Activated naive CD4-positive, alpha-beta T cell (primary cell): ENCODE data around the gene DUSP8.

ENCODE experiments used
- DNase-seq, 4 experiments: peaks; one replicate each; lab custom pipeline; 2025; lab: John Stamatoyannopoulos, UW

DUSP8 gene

DNA sequence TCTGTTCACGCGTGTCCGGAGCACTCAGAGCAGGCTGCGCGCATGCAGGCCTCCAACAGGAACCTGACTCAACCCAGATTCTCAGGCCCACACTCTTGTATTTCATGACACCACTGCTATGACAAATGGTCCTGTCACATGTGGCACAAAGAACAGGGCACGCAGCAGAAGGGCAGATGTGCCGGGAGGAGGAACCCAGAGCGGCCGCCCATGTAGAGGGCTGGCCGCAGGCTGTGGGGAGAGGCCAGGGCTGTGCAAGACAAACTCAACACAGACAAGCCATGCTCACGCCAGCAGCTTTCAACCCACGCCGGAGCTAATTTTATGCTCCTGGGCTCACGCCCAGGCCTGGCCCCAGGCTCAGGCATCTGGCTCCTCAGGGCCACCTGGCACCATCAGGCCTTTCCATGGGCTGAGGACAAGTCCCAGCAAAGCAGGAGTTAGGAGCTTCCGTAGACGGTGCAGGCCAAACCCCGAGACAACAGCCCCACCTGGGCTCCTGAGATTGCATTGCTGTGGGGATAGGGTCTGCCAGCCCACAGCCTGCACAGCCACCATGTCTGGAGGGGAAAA is 40.0 kb downstream of the DUSP8 start:
- DNase-seq = no peak

DNA sequence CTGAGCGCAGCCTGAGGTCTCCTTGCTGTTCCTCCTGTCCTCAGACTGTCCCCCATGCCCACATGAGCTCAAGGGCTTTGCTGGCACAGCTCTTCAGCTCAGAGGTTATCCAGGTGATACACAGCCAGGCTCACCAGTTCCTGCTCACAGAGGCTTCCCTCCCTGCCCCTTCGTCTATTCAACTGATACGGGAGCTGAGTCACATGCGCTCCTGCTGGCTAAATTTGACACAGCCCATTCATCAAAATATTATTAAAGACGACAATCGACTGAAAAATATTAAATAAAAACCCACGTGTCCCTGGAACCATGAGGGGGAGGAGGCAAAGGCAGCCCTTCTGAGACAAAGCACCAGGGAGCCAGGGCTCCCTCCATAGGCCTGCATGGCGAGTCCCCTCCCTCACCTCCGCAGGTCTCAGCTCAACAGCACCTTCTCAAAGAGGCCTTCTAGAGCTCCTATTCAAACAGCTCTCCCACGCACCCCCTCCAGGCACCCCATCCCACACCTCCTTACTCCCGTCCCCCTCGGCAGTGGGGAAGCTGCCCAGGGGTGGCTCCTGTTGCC is 40.5 kb downstream of the DUSP8 start:
- DNase-seq = no peak

DNA sequence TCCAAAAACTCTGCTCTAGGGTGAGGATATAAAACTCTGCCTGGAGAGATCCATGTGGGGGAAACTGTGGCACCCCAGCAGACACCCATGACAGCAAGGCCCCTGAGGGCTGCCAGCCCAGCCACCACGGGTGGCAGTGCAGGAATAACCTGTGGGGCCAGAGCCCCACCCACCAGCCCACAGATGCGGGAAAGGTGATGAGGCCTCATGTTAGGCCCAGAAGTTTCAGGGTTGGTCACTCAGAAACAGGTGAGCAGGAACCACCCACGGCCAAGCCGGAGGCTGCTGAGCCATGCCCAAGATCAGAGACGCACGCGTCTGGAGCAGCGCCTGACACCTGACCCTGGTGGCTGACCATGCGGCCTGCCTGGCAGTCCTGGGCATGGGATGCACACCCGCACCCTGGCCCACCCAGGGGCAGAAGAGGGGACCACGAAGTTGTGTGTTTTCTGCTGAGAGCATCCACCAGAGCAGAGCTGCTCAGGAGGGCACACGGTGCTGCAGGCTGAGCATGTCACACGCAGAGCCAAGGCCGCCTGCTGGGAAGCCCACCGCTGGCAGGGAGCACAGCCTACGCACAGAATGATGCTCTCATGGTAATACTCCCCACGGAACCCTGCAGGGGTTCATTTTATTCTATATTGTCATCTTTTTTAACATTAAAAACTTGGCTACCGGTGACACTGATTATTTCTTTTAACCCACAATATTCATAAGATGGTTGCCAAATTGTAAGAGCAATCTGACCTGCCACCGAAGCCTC is 41.2 kb downstream of the DUSP8 start:
- DNase-seq = no peak

DNA sequence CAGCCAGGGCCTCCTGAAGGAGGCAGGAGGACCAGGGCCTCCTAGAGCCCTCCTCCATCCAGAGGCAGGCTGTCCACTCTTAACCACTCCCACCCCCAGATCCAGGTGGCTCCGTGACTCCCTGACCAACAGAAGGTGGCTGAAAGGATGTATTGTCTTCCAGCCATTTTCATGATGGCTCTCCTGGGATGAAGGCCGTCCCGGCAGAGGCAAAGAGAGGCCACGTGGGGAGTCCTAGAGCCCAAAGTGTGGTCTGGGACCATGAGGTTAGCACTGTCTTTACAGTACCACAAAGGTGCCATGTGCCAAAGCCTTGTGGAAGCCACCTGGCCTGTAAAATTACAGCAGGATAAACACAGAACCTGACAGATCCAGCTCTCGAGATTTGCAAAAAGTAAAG is 42.3 kb downstream of the DUSP8 start:
- no peak for DNase-seq

DNA sequence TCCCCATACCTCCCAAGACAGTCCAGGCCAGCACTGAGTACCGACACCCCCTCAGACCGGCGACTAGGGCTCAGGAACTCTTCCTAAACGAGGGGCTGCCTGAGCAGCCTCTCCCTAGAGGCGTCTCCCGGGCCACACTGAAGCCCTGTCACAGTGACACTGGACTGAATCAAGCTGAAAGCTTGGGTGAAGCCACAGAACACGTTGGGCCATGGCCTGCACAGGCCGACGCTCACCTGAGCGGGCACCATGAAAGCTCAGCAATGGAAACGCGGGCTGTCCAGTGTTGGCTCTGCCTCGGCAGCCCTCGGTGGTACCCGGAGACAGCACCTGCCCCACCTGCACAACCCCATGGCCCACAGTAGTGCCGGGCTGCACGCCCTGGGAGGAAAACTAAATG is 42.8 kb downstream of the DUSP8 start:
- DNase-seq = no peak

DNA sequence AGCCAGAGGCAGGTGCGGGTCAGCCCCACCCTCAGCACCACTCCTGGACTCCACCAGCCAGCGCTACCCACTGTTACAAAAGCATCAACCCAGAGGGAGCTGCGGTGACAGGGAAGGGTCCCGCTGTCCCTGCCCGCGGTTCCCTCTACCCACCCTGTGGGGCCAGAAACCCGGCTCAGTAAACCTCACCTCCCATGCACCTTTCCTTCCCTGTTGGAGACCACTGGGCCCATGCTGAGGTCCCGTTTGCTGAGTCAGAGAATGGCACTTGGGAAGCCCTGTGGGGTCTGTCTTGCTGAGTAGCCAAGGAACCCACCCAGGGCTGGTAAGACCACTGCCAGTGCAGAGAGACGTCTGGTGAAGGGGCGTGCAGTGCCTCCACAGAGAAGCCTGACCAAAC is 43.4 kb downstream of the DUSP8 start:
- no peak for DNase-seq

DNA sequence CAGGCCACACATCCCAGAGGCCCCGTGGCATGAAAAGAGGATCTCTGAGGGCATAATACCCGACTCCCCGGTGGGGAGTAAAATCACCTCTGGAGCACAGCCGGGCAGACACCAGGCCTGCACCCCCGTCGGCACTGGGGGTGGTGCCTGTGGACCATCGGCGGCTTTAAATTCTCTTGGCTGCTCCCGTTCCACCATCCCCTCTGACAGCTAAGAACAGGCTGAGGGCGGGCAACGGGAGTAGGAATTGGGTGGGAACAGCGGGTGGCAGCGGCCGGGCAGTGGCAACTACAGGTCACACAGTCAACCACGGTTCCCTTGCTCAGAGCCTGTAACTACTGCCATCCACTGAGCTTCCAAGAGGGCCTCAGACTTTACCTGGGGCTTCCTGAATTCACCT is 45.3 kb downstream of the DUSP8 start:
- DNase-seq = no peak

DNA sequence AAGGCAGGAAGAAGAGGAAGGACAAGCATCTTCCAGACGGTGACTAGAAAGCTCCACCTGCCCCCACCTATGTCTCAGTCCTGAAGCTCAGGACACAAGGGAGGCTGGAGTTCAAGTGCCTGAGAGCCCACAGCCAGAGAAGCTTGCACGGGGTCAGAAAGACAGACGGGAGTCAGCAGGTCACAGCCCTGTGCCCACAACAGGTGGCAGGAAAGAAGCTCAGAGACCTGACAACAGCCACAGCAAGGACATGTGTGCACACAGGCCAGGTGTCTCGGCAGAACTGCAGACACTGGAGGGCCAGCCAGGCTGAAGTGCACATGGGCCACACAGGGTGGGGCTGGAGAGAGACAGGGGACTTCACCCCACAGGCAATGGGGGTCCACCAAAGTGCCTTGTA is 48.3 kb downstream of the DUSP8 start:
- DNase-seq = no peak

DNA sequence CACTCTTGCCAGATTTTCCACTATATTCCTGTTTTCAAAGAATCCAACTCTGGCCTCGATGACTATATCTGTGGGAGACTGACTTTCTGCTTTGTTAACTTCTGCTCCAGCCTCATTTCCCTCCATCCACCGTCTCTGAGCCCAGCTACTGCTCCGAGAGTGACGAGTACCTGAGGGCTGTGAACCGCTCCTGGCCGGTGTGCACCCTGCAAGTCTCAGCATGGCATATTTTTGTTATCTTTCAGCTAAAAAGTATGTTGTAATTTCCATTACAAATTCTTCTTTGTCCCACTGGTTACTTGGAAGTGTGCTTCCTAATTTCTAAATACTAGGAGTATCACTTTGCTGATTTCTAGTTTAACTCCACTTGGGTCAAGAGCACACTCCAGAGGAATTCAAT is 49.0 kb downstream of the DUSP8 start:
- DNase-seq = no peak

DNA sequence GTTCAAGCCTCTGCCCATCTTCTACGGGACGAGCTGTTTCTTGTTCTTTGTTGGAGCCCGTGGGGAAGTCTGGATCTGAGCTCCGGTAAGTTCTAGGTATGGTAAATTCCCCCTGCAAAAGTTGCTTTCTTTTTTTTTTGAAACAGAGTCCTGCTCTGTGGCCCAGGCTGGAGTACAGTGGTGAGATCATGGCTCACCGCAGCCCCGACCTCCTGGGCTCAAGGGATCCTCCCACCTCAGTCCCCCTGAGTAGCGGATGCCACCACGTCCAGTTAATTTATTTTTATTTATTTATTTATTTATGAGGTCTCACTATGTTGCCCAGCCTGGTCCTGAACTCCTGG is 50.0 kb downstream of the DUSP8 start:
- no peak for DNase-seq

DNA sequence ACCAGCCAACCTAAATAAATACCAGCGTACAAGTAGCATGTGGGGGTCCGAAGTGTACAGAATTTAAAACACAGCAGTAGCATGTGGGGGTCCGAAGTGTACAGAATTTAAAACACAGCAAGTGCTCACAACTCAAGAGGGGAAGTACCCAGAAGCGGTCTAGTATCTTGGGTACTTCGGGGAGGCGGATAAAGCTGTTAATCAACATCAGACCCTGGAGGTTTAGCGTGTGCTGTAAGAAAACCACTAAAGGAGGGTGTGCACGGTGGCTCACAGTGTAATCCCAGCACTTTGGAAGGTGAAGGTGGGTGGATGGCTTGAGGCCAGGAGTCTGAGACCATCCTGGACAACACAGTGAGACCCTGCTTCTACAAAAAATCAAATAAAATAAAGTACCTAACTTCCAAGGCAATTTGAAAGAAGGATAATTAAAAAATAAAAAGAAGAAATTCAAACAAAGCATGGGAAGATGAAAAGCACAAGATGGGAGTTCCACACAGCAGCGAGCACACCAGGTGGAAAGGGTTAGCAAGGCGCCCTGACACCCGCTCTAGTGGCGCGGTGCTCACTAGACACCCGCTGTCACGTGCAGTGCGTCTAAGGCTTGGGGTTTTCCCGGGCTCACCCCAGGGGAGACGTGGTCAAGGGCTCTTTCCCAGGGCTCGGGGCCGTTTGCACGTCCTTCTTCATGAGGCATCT is 50.5 kb downstream of the DUSP8 start:
- DNase-seq = no peak

DNA sequence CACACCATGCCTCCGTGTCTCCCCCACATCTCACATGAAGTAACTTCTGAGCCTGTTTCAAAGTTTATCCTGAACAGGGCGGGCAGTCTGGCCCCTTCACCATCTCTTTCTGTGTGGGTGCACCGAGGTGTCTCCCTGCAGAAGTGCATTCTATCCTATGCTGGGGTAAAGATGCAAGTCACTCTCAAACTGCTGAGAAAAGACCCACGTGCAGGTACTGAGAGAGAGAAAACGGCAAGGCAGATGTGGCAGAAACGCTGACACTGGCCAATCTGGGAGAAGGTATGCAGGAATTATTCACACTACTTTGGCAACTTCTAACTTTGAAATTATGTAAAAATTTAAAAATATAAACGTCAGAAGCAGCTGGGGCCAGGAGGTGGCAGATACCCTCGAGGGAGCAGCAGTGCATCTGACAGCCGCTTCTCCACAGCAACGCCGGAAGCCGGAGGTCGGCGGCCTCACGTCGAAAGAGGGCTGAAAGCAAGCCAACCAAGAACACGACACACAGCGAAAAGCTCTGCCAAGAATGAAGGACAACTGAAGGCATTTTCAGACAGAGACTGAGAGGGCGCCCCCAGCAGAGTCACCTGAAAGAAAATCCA is 51.3 kb downstream of the DUSP8 start:
- no peak for DNase-seq

DNA sequence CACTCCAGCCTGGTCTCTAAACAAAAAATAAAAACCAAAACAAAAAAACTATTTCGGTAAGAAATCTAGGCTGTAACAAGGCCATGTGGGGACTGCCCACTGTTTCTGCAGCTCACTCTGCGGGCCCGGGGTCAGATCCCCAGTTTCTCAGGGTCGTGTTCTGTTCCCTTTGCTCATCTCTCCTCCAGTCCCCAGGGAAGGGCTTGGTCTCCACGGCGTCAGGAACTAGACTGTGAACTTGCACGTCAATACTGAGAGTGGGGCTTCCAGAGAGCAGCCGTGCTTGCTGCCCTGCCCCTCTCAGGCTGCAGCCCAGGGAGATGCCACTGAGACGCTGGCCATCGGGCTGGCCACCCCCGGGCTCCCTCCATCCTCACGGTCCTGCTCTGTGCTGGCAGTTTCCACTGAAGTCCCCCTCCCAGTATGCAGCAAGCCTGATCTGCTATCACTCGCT is 51.8 kb downstream of the DUSP8 start:
- DNase-seq = no peak

DNA sequence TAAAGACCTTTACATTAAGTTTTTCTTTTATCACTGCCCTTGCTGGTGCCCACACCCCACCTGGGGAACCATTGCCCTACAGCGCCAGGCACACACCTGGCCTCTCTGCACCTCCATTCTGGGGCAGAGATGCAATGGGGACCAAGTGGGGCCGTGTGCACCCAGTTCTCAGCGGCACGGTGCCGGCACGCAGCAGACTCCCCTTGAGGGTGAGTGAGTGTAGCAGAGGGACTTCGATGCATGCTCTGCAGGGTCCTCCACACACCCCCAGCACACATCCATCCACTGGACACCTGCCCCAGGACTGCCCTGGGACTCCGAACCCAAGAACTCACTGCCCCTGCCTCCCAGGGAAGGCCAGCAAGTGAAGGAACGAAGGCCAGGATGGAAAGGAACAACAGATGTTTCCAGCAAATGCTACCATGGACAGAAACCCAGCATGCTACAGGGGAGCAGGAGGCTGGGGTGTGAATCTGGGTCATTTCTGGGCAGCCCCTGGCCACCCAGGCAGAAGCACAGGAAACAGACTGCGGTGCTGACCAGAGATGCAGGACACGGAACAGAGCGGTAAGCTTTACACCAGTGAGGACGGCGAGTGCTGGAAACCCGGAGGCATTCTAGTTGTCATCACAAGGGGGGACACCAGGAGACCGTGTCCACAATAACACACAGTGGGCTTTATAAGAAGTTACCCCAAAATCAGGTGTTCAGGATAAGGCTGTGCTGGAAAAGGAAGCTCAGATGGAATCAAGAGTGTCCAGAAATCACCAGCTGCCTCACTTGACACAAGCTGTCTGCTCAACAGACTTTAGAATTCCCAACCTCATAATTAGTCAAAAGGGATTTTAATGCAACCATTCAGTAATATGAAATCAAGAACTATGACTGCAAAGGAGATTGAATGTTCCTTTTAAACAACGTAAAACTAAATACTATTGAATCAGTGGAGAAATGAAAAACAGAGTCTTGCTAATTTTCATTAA is 52.8 kb downstream of the DUSP8 start:
- no peak for DNase-seq

DNA sequence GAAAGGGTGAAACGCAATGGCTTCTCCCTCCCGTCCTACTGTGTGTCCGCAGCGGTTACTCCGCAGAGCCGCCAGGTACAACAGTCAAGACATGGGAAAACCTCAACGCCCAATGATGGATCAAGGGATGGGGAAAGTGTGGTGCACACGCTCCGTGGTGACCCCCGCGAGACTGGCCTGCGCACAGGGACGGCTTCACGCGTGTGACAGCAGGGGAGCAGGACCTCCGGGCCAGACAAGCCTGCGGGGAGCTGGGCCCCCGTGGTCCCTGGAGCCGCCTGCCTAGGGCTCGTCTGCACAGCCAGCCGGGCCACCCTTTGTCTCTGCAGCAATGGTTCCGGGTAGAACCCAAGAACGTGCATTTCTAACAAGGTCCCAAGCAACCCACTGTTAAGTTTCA is 53.8 kb downstream of the DUSP8 start:
- no peak for DNase-seq

DNA sequence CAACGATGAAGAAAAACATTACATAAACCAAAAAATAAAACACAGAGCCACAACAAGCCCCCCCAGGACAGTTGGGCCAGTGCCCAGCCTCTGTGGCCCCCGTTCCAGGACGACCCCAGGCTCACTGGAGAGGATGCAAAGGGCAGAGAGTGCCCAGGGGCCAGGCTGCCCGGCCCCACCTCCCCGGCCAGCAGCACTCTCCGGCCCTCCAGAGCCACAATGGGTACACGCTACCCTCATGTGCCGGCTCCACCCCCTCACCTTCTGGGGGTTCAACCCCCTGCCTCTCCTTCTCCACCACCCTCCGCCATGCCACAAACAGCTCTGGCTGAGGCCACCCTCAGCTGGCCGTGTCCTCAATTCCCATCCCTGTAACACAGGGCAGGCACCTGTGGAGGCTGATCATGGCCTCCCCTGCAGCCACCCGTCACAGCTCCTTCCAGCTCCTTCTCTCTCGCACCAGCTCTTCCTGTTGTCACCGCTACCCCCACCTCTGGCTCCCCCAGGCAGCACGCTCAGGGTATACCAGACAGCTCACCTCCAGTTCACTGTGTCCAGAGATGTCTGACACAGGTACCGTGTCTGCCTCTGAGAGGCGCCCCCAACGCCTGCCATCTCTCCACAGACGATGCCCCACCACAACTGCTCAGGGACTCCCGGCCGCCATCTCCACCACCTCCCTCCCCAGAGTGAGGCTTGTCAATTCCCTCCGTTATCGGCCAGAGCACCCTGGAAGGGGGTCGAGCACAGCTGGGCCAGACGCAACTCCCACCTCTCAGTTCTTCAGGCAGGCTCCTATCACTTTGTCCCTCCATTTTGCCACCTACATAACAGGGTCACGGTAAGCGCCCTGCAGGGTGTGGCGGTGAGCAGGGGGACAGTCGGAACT is 54.7 kb downstream of the DUSP8 start:
- no peak for DNase-seq

DNA sequence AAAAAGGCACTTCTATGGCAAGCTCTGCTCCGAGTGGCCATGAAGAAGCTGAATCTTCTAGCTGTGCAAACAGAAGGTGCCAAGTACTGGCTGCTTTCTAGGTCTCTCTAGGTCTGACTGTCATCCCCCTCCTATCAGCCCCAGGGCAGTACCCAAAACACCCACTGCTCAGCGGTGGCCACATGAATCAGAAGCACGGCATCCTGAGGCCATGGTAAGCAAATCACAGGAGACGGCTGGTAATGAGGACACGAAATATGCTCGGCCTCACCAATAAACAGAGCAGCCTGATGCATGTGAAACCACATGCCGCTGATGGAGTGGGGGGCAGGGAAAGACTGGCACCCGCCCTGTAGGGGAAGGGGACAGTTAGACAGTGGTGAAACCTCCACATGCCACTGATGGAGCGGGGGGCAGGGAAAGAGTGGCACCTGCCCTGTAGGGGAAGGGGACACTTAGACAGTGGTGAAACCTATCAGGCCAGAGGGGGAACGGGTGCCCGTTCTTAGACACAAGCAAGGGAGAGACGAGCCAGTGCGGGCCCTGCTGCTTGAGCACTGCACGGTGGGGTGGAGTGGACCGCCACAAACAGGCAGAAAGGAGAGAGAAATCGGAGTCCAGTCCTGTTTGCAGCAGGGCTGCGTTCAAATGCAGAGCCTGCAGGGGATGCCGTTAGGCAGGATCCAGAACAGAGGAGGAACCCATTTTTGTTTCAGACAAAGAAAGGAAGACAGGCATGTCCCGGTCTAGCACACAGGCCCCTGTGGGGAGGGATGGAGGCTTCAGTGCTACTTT is 55.6 kb downstream of the DUSP8 start:
- no peak for DNase-seq

DNA sequence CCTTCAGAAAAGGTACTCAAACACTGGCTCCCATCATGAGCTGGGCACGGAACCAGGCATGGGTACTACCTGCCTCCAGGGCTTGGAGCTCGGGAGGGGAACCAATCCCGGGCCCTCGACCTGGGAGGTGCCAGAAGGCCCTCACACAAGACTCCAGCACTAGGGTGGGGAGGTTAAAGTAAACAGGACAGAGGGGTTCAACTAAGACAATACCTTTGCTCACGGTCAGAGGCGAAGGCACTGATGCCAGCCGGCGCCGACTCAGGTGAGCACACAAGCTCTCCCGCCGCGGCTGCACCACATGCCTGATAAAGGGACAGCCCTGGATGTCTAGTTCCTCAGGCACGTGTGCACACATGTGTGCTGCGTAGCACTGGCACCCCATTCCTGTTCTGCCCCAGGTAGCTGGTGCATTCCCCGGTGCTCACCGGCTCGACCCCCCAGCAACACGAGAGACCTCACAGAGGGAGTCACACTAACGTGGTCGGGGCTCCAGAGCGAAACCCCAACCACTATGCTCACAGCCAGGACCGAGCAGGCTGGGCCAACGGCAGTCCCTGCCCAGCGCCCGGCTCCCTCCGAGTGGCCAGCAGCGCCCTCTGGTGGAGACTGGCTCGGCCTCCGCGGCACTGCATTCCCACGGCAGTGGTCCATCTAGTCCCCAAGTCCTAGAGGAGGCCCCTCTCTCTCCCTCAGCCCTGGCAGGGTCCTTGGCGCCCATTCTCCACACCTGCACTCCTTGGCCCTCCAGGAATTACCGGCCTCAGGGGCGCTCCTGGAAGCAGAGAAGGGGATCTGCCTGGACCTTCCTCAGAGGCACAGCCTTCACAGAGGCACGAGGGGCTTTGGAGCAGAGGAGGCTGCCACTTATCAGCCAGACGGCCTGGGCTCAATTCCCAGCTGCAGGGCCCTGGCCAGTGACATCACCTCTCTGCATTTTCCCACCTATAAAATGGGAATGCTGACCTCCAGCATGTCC is 56.7 kb downstream of the DUSP8 start:
- DNase-seq = peak; percentile 55 to 81 (median 67)
